ENCODE results near the gene MRM2.

The MRM2 gene

DNA sequence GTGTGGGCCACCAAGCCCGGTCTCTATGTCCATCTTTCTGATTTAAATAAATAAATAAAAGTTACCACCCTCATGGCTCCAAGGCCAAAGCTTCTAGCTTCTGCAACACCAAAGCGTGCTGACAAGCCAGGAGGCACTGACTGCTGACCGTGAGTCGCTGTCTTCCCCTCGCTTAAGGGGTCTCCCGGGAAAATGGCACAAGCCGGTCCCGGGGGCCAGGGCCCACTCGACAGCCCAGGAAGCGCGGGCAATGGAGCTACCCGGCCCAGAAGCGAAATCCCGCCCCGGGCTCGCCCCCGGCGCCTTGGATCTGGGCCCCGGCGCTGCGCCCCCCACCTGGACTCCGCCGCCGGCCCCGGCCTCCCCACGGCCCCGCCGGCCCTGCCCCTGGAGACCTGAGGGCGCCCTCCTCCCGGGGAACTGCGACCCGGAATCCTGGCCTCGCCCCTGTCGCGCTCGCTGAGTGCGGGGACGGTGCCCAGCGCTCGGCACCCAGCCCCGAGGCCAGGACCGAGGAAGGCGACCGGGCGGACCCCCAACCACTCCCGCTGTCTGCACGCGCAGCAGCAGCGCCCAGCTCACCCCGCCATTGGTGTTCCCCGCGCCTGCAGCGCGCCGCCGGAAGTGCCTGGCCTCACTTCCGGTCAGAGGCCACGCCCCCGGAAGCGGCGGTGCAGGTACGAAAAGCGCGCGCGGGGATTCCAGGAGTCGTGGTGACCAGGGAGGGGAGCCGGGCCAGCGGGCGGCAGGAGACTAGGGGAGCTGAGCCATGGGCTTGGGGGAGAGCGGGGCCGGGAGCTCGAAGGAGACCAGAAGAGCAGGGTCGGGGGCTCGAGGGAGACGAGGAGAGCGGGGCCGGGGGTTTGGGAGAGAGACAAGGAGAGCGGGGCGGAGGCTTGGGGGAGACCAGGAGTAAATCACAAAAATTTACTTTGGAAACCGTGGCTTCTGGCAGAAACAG is at the start of gene MRM2, which contains the start of gene NUDT1:
TSS of gene MRM2 (minus strand) at position 626 of the 961 bp plus-strand sequence. CDS start at position 590, 36 bp downstream.
TSS of gene NUDT1 (plus strand) at position 647 of the 961 bp plus-strand sequence. CDS start 2,349 bp downstream, outside the sequence.
- no peak for DNase-seq (ENCODE audit: low read depth, low spot score)
- H3K27ac ChIP-seq, result peak within 1 kb of the TSS; percentile 19

DNA sequence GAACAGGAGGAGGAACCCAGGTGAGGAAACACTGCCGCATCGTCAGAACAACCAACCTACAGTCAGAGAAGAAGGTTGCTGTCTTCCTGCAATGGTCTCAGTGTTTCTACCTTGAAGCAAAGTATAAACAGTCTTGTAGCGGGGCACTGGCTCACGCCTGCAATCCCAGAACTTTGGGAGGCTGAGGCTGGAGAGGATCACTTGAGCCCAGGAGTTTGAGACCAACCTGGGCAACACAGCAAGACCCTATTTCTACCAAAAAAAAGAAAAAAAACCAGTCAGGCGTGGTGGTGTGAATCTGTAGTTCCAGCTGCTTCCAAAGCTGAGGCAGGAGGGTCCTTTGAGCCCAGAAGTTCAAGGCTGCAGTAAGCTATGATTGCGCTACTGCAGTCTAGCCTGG is 48.9 kb upstream of the MRM2 start:
- DNase-seq (ENCODE audit: low read depth, low spot score), result no peak
- H3K27ac ChIP-seq, result no peak overlapping the region

DNA sequence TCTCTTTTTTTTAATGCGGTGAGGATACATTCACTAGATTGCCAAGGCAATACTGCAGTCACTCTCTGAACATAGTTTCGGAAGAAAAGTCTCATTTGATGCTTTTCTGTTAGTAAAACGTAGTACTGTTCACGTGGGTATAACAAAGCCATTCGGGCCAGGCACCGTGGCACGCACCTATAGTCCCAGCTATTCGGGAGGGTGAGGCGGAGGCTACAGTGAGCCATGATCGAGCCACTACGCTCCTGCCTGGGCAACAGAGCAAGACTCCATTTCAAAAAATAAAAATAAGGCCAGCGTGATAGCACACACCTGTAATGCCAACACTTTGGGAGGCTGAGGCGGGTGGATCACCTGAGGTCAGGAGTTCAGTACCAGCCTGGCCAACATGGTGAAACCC is 47.6 kb upstream of the MRM2 start:
- DNase-seq (ENCODE audit: low read depth, low spot score), result no peak
- H3K27ac ChIP-seq, result no peak overlapping the region

DNA sequence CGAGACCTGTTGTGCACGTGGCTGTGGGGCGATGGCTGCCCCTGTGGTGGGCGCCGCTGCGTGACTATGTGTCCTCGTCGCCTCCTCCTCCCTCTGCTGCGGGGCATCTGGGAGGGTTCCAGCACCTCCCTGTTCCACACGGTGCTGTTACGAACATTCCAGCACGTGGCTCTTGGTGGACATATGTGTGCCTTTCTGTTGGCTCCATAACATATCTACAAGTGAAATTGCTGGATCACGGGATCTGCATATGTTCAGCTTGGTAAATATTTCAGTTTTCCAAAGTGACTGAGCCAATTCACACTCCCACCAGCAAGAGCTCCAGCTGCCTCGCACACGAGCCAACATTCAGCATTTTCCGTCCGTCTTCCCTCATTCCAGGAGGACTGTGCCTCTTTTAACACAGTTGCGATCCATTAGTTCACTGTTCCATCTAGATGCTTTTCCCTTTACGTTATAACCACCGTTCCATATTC is 47.1 kb upstream of the MRM2 start:
- no peak overlapping the region for H3K27ac ChIP-seq
- no peak for DNase-seq (ENCODE audit: low read depth, low spot score)

DNA sequence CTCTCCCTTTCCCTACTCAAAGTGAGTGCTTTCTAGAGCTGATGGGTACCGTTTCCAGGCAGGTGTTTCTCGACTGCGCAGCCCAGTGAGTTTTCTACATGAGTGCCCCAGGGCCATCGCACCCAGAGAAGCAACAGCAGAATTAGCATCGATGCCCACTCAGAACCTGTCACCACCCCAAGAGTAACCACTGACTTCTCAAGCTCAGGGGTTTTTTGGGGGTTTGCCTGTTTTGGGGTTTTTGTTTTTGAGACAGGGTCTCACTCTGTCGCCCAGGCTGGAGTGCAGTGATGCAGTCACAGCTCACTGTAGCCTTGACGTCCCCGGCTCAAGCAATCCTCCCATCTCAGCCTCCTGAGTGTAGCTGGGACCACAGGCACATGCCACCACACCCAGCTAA is 46.5 kb upstream of the MRM2 start:
- H3K27ac ChIP-seq, result no peak overlapping the region
- DNase-seq (ENCODE audit: low read depth, low spot score), result no peak

DNA sequence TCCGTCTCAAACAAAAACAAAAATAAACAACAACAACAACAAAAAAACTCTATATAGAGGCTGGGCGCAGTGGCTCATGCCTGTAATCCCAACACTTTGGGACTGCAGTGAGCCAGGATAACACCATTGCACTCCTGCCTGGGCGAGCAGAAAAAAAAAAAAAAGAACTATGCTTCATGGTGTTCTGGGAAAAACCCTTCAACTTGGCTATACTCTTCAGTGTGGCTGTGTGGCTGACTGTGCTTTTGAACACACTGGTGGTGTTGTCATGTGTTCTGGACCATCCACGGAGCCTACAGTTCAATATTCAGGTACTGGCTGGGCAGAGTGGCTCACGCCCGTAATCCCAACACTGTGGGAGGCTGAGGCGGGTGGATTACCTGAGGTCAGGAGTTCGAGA is 45.7 kb upstream of the MRM2 start:
- no peak overlapping the region for H3K27ac ChIP-seq
- DNase-seq (ENCODE audit: low read depth, low spot score), result no peak

DNA sequence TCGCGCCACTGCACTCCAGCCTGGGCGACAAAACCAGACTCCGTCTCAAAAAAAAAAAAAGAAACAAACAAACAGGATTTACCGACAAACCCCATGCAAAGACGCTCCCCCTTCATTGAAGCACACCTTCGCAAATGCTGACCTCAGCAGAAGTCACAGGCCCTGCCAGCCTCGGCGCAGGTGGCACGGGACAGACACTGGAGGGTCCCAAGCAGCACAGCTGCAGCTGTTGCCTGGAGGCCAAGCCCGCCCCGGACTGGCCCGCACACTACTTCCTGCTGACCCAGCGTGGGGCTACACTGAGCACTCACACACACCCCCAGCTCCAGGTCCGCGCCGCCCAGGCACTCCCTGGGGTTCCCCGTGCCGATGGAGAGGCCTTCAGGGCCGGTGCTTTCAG is 41.1 kb upstream of the MRM2 start:
- no peak for DNase-seq (ENCODE audit: low read depth, low spot score)
- no peak overlapping the region for H3K27ac ChIP-seq

DNA sequence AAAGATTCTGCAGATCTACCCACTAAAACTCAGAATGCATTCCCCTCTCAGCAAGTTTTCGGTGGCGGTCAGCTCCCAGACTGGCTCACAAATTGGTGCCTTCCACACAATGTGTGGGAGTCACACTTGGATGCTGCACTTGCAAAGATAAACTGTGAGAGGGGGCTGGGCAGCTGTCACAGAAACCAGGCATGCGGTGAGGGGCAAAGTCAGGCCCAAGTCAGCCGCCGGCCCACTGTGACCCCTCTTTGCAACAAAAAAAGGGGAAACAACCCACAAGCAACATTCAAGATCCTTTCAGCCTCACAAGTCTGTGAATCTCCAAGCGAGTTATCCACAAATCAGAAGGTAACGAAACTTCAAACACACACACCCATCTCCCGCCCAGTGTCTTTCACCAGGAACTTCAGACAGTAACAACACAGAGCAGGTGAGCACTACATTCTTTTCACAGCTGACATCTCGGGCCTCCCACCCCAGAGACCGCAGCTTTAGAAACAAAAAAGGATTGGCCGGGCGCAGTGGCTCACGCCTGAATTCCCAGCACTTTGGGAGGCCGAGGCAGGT is 40.3 kb upstream of the MRM2 start:
- H3K27ac ChIP-seq, result no peak overlapping the region
- DNase-seq (ENCODE audit: low read depth, low spot score), result no peak

DNA sequence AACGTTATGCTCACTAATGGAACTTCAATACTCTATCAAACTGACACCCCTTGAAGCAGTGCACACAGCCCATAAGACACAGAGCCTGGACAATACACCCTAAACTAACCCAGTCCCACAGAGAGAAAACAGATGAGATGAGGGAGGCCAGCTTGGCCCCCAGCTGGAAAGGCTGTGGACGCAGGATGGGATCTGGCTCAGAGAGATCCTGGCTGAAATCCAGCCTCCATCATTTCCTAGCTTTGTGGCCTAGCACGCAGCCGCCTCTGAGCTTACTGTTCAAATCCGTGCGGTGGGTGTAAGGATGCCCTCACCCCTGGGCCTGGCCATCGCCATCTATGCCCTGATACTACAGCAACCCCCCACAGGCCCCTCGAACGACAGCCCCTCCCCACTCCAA is 39.5 kb upstream of the MRM2 start:
- H3K27ac ChIP-seq, result no peak overlapping the region
- no peak for DNase-seq (ENCODE audit: low read depth, low spot score)

DNA sequence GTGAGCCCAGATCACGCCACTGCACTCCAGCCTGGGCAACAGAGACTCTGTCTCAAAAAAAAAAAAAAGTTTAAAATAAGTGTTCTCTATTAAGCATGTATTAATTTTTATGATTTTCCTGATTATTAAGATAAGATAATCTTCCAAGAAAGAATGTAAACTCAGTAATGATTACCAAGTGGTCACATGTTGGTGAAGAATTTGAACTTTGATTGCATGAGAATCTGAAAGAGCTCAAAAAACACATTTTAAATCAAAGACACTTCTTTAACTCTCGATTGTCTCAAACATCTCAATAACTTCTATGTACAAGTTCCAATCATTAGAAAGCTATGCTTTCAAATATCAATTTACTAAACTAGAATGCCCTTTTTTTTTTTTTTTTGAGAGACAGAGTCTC is 38.4 kb upstream of the MRM2 start:
- H3K27ac ChIP-seq, result no peak overlapping the region

DNA sequence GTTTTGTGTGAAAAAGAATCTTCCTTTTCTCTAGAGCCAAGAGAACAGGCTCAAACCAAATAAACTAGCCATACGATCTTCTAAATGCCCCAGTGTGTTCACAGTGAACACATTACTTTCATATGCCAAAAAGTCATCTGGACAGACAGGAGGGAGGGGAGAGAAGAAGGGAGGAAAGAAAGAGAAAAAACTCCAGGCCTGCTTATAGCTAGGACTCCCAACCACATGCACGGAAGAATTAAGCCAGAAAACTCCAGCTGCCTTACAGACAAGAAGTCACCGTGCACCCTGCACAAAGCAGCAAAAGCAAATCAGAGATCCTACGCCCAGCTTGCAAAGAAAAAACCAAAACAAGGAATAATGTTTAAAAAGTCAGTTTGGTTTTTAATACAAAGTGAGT is 37.9 kb upstream of the MRM2 start:
- H3K27ac ChIP-seq, result no peak overlapping the region
- DNase-seq (ENCODE audit: low read depth, low spot score), result no peak

More for the DNA sequence above, 38.4 kb upstream of the MRM2 start:
- DNase-seq (ENCODE audit: low read depth, low spot score), result no peak

DNA sequence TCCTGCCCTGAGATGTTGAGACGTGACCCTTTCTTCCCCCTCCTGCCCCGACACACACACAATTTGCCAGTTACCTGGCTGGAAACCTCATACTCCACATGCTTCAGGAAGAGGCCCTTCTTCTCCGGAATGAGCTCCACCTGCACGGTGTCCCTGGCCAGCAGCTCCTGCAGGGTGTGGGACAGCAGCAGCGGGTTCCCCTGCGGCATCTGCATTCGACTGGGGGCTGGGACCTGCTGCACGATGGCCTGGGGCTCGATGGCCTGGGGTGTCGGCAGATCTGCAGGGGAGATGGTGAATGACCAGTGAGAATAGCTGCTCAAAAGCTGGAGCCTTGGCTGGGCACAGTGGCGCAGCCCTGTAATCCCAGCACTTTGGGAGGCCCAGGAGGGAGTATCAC is 36.0 kb upstream of the MRM2 start:
- DNase-seq (ENCODE audit: low read depth, low spot score), result no peak
- H3K27ac ChIP-seq, result no peak overlapping the region

DNA sequence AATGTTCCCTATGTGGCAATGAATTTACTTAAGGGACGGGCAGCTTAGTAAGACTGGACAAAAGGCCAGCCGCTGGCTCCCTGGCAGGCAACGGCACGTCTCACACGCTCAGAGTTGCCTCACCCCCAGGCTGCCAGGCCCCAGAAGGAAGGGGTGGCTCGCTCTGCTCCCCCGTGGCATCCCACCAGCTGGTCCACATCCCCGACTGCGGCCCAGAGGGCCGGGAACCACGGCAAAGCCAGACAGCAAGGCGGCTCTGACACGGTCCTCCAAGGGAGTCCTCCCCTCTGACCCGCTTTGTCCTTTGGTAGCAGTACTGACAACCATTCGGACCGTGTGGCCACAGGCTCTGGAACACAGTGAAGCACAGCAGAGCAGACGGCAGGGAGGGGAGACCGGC is 34.1 kb upstream of the MRM2 start:
- no peak for DNase-seq (ENCODE audit: low read depth, low spot score)

DNA sequence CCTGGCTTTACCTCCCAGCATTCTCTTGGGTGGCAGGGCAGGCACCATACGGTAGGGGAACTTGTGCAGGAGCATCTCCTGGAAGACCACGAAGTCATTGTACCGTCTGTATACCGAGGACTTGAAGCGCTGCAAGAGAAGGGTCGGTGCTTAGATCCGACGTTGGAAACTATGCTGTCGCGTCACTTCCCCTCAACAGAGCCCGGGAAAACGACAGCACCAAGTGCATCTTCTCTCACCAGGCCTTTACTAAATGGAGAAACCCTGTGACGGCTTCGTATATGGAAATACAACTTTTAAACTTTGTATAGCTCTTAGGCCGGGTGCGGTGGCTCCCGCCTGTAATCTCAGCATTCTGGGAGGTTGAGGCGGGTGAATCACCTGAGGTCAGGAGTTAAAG is 33.1 kb upstream of the MRM2 start:
- DNase-seq (ENCODE audit: low read depth, low spot score), result no peak
- no peak overlapping the region for H3K27ac ChIP-seq

More for the DNA sequence above, 34.1 kb upstream of the MRM2 start:
- no peak overlapping the region for H3K27ac ChIP-seq

DNA sequence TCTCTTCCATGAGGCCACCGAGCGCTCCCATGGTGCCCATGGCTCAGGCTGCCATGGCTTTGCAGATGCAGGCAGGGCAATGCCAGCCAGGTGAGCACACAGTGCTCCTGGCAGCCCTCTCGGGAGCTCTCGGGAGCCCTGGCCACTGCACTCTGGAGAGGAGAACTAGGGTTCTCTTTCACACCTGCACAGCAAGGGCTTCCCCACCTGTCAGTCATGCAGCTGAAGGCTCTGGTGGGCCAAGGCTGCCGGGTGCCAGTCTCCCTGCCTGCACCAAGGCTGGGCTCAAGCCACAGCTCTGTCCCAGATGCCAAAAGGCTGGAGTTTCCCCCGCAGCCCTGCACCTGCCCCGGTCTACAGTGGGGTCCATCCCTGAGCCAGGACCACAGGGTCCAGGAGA is 32.7 kb upstream of the MRM2 start:
- DNase-seq (ENCODE audit: low read depth, low spot score), result no peak
- H3K27ac ChIP-seq, result no peak overlapping the region

DNA sequence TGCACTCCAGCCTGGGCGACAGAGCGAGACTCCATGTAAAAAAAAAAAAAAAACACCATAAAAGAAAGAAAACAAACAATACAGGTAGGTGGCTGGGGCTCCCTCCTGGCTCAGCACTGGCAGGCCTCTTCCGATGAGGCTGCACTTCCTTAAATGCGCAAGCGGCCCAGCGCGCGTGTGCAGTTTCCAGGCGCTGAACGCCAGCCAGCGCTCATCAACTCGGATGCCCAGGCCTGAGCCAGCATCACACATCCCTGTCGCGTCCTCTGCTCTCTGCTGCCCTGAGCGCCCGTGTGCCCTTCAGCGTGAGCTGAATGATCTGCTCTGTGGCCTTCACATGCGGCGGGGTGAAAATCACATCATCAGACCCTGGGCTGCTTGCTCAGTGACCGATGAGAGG is 31.9 kb upstream of the MRM2 start:
- H3K27ac ChIP-seq, result no peak overlapping the region
- DNase-seq (ENCODE audit: low read depth, low spot score), result no peak

DNA sequence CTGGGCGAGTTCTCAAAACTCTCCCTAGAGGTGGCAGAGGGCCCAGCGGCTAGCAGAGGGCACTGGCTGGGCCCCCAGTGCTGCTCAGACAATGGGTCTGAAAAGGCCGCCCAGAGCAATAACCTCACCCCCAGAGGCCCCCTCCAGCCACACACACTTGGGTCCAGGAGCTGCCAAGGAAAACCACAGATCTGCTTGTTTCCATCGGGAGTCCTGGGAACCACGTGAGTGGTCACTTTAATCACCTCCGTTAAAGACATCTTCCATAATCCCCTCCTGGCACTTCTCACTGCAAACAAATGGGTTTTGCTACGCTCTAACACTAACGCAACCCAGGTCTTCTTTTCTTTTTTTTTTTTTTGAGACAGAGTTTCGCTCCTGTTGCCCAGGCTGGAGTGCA is 30.0 kb upstream of the MRM2 start:
- no peak for DNase-seq (ENCODE audit: low read depth, low spot score)
- H3K27ac ChIP-seq, result no peak overlapping the region

DNA sequence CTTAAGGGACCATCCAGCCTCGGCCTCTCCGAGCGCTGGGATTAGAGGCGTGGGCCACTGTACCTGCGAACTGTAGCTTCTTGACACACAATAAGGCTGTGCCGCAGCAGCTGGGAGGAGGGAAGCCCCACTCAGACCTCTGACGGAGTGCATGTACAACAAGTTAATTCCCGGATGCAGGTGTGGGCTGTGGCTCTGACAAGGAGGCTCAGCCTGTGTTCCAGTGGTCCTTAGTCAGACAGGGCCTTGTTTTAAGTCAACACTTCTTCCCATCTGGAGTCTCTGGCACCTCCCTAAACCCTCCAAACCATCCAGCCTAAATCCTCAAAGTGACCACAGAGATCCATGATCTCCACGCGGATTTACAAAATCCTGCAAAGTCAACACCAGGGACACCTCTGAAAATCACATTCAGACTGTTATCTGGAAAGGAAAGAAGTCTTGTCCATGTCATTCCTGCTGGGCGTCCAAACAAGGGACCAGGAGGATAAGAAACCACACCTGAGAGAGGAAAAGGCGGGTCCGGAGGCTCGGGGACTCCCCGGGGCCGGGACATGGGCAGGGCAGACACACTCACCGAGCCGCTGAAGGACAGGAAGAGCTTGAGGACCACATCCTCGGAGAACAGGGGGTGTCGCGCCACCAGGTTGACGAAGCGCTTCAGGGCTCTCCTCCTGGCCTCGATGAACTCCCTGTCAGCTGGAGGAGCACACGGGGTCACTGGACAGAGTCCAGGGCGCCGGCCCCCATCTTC is 29.4 kb upstream of the MRM2 start:
- DNase-seq (ENCODE audit: low read depth, low spot score), result no peak
- no peak overlapping the region for H3K27ac ChIP-seq

DNA sequence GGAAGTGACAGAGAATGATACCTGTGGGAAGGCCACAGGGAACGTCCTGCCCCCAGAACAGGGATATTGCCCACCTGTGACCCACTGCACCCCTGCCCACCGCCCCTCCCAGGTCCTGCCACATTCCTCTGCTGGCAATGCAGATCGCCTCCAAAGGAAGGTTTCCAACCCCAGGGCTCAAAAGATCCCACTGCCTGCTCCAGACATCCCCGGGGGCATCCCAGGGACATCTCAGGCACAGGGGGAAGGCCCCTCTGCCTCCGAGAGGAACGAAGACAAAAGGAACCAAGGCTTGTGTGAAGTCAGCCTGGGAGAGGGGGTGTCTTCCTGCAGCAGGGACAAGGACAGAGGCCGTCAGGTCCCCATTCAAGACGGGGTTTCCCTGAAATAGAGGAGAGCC is 28.5 kb upstream of the MRM2 start:
- DNase-seq (ENCODE audit: low read depth, low spot score), result no peak
- H3K27ac ChIP-seq, result no peak overlapping the region

DNA sequence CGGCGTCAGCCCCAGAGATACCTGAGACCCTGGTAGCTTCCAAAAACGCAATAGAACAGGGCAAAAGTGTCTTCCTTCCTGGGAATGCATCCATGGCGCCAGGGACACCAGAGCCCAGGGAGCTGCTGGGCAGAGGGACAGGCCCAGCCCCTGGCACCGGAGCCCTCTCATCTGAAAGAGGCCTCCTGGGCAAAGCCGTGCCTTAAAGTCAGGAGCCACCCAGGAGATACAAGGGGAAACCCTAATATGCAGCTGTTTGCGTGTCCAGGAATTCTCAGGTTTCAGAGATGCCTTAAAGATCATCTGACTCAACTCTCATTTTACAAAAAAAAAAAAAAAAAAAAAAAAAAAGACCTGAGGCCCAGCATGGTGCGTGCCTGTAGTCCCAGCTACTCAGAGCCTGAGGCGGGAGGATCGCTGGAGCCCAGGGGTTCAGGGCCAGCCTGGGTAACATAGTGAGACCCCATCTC is 28.0 kb upstream of the MRM2 start:
- H3K27ac ChIP-seq, result peak overlapping the region; percentile 17
- DNase-seq (ENCODE audit: low read depth, low spot score), result no peak
